OCI-LY7 (cell line): ENCODE results near the gene SLC37A1.

Source experiments
- CTCF ChIP-seq: fragments of 200-600 bp; sonication (generic); conservative IDR thresholded peaks from 2 replicates; pipeline ENCODE4 v1.5.1; 2014; ENCODE audit warnings: mild to moderate bottlenecking, antibody characterized with exemption, low read length, moderate library complexity, mixed read lengths
- EZH2phosphoT487 ChIP-seq: fragments of 200-600 bp; sonication (generic); IDR thresholded peaks from 2 replicates; pipeline ENCODE4 v1.6.1; 2018; ENCODE audit warnings: low read depth, borderline replicate concordance, mild to moderate bottlenecking, mixed run types, antibody characterized with exemption, low read length, moderate library complexity, mixed read lengths

GRCh38 chr21:42565206-42565810 is 51.7 kb downstream of the SLC37A1 start:
- TF ChIP-seq CTCF (no peak), EZH2phosphoT487 (no peak)
